Measurements from ENCODE around the gene PLIN5.

PLIN5 gene

GRCh38 chr19:4473011-4473762, 61.8 kb downstream of the PLIN5 start:
- no peak for TF ChIP-seq CTCF (IDR thresholded peaks at IDR 0.05; ENCODE audit: insufficient read depth, low read length, missing control alignments)
- H3K4me3 ChIP-seq (ENCODE audit: low read depth, low read length), result peak overlapping the region; percentile 77
- ChIA-PET POLR2A (interaction anchor here (1.2 kb wide), 1 partner anchor 17 kb away, joined by 4 read pairs; no protein-coding TSS in a partner anchor), CTCF (interaction anchor here (1.0 kb wide), 1 partner anchor 163 kb away, joined by 4 read pairs; no protein-coding TSS in a partner anchor)
- DNase-seq (ENCODE audit: low read depth, low spot score), result no peak

Data from AG04449 (cell line).